ENCODE data around the gene GPD1L.
A peak's percentile ranks its signal among the peaks of the same experiment; 100 is the strongest.
"Not testable (repeated sequence)": the region's sequence is repeated elsewhere in the genome, so short reads cannot be mapped to it uniquely, and the experiment has no call there.

GPD1L gene

DNA sequence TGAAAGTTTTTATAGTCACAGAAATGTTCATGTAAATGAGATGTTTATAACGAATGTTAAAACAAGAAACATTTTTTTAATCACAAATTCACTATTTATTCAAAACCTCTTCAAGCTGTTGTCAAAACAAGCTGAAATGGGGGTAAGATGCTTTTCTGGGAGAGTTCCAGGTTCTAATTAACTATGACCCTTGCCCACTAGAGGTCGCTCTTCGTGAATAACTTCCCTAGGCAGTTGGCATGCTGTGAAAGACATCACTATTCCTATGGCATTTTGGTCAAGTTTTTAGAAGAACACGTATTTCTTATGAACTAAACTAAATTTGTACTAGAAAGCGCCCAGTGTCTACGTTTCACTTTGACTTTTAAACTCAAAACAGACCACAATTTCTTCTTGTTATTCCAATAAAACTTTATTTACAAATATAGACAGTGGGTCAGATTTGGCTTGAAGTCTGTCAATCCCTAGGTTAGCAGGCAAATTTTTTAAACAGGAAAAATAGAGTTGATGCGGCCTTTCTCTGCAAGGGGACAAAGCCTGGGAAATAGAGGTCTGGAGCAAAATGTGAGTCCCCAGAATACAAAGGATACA lies 69.3 kb downstream of the GPD1L start:
- no peak for TF ChIP-seq TAF1 (IDR thresholded peaks at IDR 0.05; ENCODE audit: borderline replicate concordance, low read depth, low read length)
- no peak for TF ChIP-seq POLR2A (IDR thresholded peaks at IDR 0.05; ENCODE audit: low read depth, low read length)
- no peak for TF ChIP-seq POLR2AphosphoS5 (IDR thresholded peaks at IDR 0.05; ENCODE audit: low read depth, low read length)
- FAIRE-seq = peak; percentile 58
- DNase-seq (ENCODE audit: insufficient read length) = no peak

DNA sequence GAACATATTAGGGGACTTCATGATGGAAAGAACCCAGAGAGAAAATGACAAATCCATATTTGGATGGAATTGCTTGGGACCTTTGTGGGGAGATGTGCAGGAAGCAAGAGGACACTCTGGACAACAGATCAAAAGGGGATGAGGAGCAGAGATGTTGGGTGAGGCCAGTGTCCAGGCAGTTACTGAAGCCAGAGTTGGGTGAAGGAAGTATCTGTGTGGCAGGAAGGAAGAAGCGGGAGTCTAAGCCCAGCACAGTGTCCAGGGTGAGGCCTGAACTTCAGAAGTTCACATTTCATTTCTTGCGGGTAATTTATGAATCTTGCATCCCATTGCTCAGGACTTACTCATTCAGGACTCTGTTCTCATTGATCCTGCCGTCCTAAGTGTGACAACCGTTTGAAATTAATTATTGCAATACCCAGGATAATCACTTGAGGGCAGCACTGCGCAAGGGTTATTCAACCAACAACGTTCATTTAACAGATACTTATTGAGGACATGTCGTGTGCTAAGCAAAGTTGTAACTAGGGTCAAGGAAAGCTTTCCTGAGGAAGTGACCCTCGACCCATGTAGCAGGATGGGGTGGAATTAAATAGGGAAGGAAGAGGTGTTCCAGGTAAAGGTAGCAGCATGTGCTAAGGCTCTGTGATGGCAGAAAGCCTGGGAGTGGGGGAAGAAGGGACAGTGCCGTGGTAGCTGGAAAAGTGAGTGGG lies 70.7 kb downstream of the GPD1L start:
- FAIRE-seq = peak; percentile 64
- TF ChIP-seq POLR2A (IDR thresholded peaks at IDR 0.05; ENCODE audit: low read depth, low read length) (no peak), TAF1 (IDR thresholded peaks at IDR 0.05; ENCODE audit: borderline replicate concordance, low read depth, low read length) (no peak), POLR2AphosphoS5 (IDR thresholded peaks at IDR 0.05; ENCODE audit: low read depth, low read length) (no peak)
- no peak for DNase-seq (ENCODE audit: insufficient read length)

DNA sequence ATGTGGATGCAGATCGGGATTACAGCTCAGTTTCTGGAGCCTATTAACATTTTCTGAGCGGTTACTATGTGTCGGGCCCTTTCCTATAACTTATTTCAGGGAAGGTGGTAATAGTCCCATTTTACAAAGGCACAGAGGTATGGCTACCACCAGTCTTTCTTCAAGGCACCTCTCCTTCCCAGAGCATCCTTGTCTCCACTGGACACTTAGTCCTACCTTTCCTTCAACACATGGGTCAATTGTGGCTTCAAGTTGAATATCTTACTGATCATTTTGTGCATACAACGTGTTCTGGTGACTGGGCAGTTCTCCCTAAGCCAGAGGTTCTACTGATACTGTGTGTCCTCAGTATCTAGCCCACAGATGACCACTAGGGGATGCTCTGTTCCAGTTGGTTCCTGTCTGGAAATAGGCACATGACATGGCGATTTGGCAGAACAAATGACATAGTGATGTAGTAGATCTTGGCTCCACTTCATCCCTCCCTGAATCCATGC lies 71.3 kb downstream of the GPD1L start:
- FAIRE-seq (no peak), DNase-seq (ENCODE audit: insufficient read length) (no peak)

DNA sequence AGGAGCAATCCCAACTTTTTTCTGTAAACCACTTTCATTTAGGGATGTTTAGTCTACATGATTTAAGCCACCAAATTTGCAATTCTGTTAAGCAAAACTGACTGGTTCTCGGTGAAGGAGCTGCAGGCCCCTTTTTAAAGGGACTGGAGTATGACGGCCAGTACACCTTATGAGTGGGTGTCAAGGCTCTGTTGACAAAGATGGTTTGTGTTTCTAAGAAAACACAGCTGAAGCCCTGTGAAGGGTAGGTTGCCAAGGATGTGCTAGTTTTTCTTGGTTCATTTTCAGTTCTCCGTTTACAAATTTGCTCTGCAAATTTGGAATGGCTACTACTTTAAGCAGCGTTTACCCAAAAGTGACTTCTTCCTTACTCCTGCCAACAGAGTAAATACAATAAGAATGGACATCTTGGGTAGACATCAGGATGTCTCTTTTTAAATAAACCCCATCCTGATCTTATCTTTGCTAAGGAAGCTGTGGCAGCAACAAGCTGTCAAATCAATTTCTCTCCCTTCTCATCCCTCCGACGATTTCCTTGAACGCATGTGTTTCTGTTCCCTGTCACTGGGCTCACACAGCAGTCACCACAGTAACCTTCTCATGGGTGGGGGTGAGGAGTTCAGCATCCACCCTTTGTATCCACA lies 73.8 kb downstream of the GPD1L start:
- DNase-seq (ENCODE audit: insufficient read length) (no peak), FAIRE-seq (no peak)
- TF ChIP-seq POLR2A (IDR thresholded peaks at IDR 0.05; ENCODE audit: low read depth, low read length) (no peak), POLR2AphosphoS5 (IDR thresholded peaks at IDR 0.05; ENCODE audit: low read depth, low read length) (no peak), TAF1 (IDR thresholded peaks at IDR 0.05; ENCODE audit: borderline replicate concordance, low read depth, low read length) (no peak)

More for the DNA sequence above, 71.3 kb downstream of the GPD1L start:
- TF ChIP-seq POLR2AphosphoS5 (IDR thresholded peaks at IDR 0.05; ENCODE audit: low read depth, low read length) (no peak), POLR2A (IDR thresholded peaks at IDR 0.05; ENCODE audit: low read depth, low read length) (no peak), TAF1 (IDR thresholded peaks at IDR 0.05; ENCODE audit: borderline replicate concordance, low read depth, low read length) (no peak)

DNA sequence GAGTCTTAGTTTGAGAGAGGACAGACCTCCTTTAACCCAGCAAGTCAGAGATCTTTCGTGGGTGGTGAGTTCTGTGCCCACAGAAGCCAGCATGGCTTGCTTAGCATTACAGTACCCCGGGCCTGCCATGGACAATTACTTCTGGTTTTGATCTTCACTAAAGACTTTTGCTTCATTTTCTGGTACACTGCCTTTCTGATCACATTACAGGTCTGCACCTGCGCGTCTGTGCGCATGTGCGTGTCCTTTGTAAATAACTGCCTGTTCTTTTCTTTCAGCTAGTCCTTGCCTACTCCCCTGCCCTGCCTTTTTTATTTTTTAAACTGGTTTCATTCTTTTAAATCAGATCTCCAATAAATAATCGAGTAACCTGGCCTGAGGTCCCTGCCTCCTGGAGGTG lies 74.9 kb downstream of the GPD1L start:
- FAIRE-seq = no peak
- DNase-seq (ENCODE audit: insufficient read length) = no peak
- no peak for TF ChIP-seq POLR2A (IDR thresholded peaks at IDR 0.05; ENCODE audit: low read depth, low read length)
- no peak for TF ChIP-seq POLR2AphosphoS5 (IDR thresholded peaks at IDR 0.05; ENCODE audit: low read depth, low read length)

DNA sequence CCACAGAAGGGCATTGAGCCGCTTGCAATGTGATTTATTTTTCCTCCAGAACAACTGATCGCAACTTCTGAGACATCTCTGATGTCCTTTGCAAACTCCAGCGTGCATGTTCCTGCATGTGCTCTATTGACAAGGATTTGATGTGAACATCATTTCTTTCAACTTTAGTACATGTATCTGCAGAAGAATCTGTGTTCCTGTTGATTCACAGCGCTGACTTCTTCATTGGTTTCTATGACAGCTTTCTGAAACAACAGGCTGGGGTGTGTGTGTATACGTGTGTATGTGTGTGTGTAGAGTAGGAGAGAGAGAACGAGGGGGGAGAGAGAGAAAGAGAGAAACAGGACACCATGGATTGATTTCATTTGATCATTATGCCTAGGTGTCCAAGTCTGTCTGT lies 75.4 kb downstream of the GPD1L start:
- no peak for TF ChIP-seq POLR2A (IDR thresholded peaks at IDR 0.05; ENCODE audit: low read depth, low read length)
- TF ChIP-seq POLR2AphosphoS5 (IDR thresholded peaks at IDR 0.05; ENCODE audit: low read depth, low read length) = no peak
- no peak for TF ChIP-seq TAF1 (IDR thresholded peaks at IDR 0.05; ENCODE audit: borderline replicate concordance, low read depth, low read length)
- DNase-seq (ENCODE audit: insufficient read length) (no peak), FAIRE-seq (no peak)

DNA sequence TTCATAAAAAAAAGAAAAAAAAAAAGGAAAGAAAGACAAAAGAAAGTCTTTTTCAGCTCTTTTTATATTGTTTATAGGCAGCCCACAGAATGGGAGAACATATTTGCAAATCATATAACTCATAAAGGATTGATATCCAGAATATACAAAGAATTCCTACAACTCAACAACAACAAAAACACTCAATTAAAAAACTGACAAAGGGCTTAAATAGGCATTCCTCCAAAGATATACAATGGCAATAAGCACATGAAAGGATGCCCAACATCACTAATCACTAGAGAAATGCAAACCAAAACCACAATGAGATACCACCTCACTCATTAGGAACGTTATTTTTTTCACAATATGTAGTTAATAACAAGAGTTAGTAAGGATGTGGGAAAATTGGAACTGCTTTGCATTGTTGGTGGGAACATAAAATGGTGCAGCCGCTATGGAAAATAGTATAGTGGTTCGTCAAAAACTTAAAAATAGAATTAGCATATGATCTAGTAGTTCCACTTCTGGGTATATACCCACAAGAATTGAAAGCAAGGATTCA lies 77.8 kb downstream of the GPD1L start:
- TF ChIP-seq POLR2AphosphoS5 (IDR thresholded peaks at IDR 0.05; ENCODE audit: low read depth, low read length) (no peak), TAF1 (IDR thresholded peaks at IDR 0.05; ENCODE audit: borderline replicate concordance, low read depth, low read length) (no peak), POLR2A (IDR thresholded peaks at IDR 0.05; ENCODE audit: low read depth, low read length) (no peak)
- DNase-seq (ENCODE audit: insufficient read length) (no peak), FAIRE-seq (no peak)

DNA sequence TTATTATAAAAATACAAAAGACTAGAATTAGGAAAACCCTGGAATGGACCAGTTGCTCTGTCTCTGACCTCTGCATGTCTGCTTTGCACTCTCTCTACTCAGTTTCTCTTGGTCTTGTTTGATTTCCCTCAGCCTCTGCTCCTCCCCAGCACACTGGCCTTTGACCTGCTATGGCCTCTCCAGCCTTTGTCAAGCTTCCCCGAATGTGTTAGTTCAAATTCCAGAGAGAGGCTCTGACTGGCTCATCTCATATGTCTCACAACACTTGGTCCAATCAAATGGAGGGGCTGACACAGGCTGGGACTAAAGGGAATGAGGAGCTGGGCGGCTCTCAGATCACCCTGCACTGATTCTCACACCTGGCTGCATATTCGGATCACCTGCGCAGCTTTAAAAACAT lies 79.7 kb downstream of the GPD1L start:
- no peak for TF ChIP-seq POLR2A (IDR thresholded peaks at IDR 0.05; ENCODE audit: low read depth, low read length)
- DNase-seq (ENCODE audit: insufficient read length) = no peak
- no peak for FAIRE-seq

DNA sequence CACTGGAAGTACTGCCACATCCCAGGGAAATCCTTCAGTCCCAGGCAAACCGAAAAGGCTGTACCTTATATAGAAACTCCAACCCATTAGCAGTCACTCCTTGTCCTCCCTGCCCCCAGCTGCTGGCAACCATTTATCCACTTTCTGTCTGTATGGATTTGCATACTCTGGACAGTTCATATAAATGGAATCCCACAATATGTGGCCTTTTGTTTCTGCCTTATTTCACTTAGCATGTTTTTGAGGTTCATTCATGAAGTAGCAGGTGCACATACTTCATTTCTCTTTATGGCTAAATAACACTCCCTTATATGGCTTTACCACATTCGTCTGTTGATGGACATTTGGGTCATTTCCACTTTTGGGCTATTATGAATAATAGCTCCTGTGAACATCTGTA lies 80.5 kb downstream of the GPD1L start:
- FAIRE-seq (no peak), DNase-seq (ENCODE audit: insufficient read length) (no peak)
- TF ChIP-seq POLR2AphosphoS5 (IDR thresholded peaks at IDR 0.05; ENCODE audit: low read depth, low read length) (no peak), TAF1 (IDR thresholded peaks at IDR 0.05; ENCODE audit: borderline replicate concordance, low read depth, low read length) (no peak), POLR2A (IDR thresholded peaks at IDR 0.05; ENCODE audit: low read depth, low read length) (no peak)

DNA sequence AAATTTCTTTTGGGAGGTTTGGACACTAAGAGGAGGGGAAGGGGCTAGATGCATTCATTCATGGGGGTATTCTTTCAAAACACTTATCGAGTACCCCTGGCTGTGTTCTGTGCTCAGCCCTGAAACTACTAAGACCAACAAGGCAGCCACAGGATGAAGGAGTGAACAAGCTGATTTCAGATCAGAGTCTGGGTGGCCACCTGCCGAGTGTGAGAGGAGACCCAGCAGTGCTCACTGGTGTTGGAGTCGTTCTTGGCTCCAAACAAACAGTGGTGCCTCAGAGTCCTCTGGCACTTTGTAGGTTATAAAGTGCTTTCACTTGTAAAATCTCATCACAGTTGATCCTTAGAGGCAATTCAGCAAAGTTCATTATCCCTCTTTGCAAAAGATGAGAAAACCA lies 83.3 kb downstream of the GPD1L start:
- DNase-seq (ENCODE audit: insufficient read length) (no peak), FAIRE-seq (no peak)
- TF ChIP-seq TAF1 (IDR thresholded peaks at IDR 0.05; ENCODE audit: borderline replicate concordance, low read depth, low read length) (no peak), POLR2AphosphoS5 (IDR thresholded peaks at IDR 0.05; ENCODE audit: low read depth, low read length) (no peak), POLR2A (IDR thresholded peaks at IDR 0.05; ENCODE audit: low read depth, low read length) (no peak)

DNA sequence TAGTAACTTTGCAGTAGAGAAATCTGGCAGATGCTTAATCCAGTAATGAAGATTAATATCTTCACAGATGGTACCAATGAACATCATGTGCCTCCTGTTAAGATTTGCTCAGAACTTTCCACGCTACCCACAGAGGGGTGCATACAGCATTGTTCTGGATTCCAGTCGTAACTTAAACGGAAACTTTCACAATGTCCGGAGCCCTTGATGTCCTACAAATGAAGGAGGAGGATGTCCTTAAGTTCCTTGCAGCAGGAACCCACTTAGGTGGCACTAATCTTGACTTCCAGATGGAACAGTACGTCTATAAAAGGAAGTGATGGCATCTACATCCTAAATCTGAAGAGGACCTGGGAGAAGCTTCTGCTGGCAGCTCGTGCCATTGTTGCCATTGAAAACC lies 84.1 kb downstream of the GPD1L start:
- not testable (repeated sequence) for DNase-seq (ENCODE audit: insufficient read length); FAIRE-seq

DNA sequence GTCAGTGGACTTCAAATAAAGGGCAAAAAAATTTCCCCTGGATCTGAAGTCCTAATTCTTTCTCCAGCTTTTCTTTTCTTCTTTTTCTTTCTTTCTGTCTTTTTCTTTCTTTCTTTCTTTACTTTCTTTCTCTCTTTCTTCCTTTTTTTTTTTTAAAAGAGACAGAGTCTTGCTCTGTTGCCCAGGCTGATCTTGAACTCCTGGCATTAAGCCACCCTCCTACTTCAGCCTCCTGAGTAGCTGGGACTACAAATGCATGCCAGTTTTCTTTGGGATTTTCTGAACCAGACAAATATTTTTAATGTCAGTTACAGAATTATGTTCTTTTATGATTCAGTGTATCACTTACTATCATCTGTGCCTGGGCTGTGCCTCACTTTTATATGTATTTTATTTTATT lies 86.7 kb downstream of the GPD1L start:
- FAIRE-seq (no peak), DNase-seq (ENCODE audit: insufficient read length) (no peak)
- TF ChIP-seq POLR2AphosphoS5 (IDR thresholded peaks at IDR 0.05; ENCODE audit: low read depth, low read length) (no peak), TAF1 (IDR thresholded peaks at IDR 0.05; ENCODE audit: borderline replicate concordance, low read depth, low read length) (no peak), POLR2A (IDR thresholded peaks at IDR 0.05; ENCODE audit: low read depth, low read length) (no peak)

Measured in GM12892 (cell line).